H1 (cell line): ENCODE measurements around the gene ADAMTS17. TPM values are rescaled to one million over a fixed set of nuclear protein-coding genes. Genes with fewer than 3 reads are reported as not detected.

Source experiments
- POLR2A ChIP-seq, 2 experiments: IDR thresholded peaks; 1 replicate in 1 of 2; 2 replicates in 1 of 2; pipeline ENCODE4 v1.6.1; 2011; ENCODE audit warnings: low read depth in 2 of 2, low read length in 2 of 2, mild to moderate bottlenecking in 2 of 2; ENCODE audit errors: control extremely low read depth in 1 of 2
- POLR2AphosphoS5 ChIP-seq: IDR thresholded peaks from 2 replicates; pipeline ENCODE4 v1.6.1; 2011; ENCODE audit warnings: low read depth, low read length
- SIN3A ChIP-seq, 2 experiments: IDR thresholded peaks in 1 of 2; conservative IDR thresholded peaks in 1 of 2; 2 replicates each; pipeline ENCODE4 v1.6.1; 2011 to 2012; ENCODE audit warnings: low read length in 2 of 2, improper control_type of control experiment in 1 of 2, low read depth in 1 of 2, mild to moderate bottlenecking in 1 of 2
- polyA plus RNA-seq, 7 experiments: library from polyadenylated mRNA; depleted of rRNA in 3 of 7; stranded (reverse) in 5 of 7; unstranded in 2 of 7; fragments of >200 nt in 5 of 7; fragments of 200-250 nt in 2 of 7; gene quantifications; 1 replicate in 5 of 7; 2 replicates in 1 of 7; 4 replicates in 1 of 7; pipeline versions ENCODE4 v1.2.1 to v1.2.3, GENCODE V29; 2011 to 2013; ENCODE audit warnings: missing spikeins in 2 of 7, mixed read lengths in 2 of 7
- total RNA-seq: library from RNA; stranded (reverse); fragmentation: NEBNext Ultra II Directional; extraction: Animal tissue kit (Norgen Biotek cat#: 25700); gene quantifications from 2 replicates; pipeline ENCODE4 v1.2.1, GENCODE V29; 2021

ADAMTS17 gene
- total and polyA plus RNA-seq, 2 of the 8 experiments (the other 6 are each of a cell fraction or from before 2014, with no cell fraction given), result 0.51 to 1.7 TPM

- TF ChIP-seq POLR2A (IDR thresholded peaks at IDR 0.05; ENCODE audit: control extremely low read depth in 1 of 2, low read depth in 2 of 2, low read length in 2 of 2), result no peak
- TF ChIP-seq POLR2AphosphoS5, result no peak
- no peak for TF ChIP-seq SIN3A (conservative IDR thresholded peaks at IDR 0.05 in 1 of 2, IDR thresholded peaks at IDR 0.05 in 1 of 2; ENCODE audit: low read depth in 1 of 2, low read length in 2 of 2)
Measured at GRCh38 chr15:99931703-99932603, 409.8 kb downstream of the ADAMTS17 start (continued).
